HL-60 (cell line): ENCODE results near the gene DOCK2.

Source experiments
- CTCF ChIP-seq: IDR thresholded peaks from one replicate; pipeline ENCODE4 v1.5.1; 2011; ENCODE audit warnings: low read length, control low read depth, inconsistent platforms; ENCODE audit not compliant: insufficient read depth
- GABPA ChIP-seq: IDR thresholded peaks from 2 replicates; pipeline ENCODE4 v1.6.1; 2012; ENCODE audit warnings: low read depth
- POLR2AphosphoS5 ChIP-seq: IDR thresholded peaks from 2 replicates; pipeline ENCODE4 v1.6.1; 2012; ENCODE audit warnings: low read depth
- REST ChIP-seq: IDR thresholded peaks from 2 replicates; pipeline ENCODE4 v1.6.1; 2012; ENCODE audit warnings: low read depth; ENCODE audit not compliant: insufficient replicate concordance
- SPI1 ChIP-seq: IDR thresholded peaks from 2 replicates; pipeline ENCODE4 v1.6.1; 2012; ENCODE audit warnings: low read depth, mild to moderate bottlenecking, borderline replicate concordance

- TF ChIP-seq CTCF (no peak), POLR2AphosphoS5 (no peak), REST (no peak), GABPA (no peak), SPI1 (no peak)
Measured at GRCh38 chr5:170105642-170106611, 468.9 kb downstream of the DOCK2 start, which contains the start of gene FOXI1.
